Measurements from ENCODE around the gene ODF2L.

ODF2L gene

GRCh38 chr1:86317926-86318325 is 78.2 kb downstream of the ODF2L start:
- DNase-seq (ENCODE audit: low read depth), result no peak

GRCh38 chr1:86305731-86306130 is 90.4 kb downstream of the ODF2L start:
- no peak for DNase-seq (ENCODE audit: low read depth)

GRCh38 chr1:86303041-86303690 is 93.0 kb downstream of the ODF2L start:
- DNase-seq (ENCODE audit: low read depth), result no peak
